K562 (cell line): ENCODE results near the gene RBPMS2. TPM values are rescaled to one million over a fixed set of nuclear protein-coding genes. Genes with fewer than 3 reads are reported as not detected.

Experiments used
- CBX2 ChIP-seq: fragments of 200-600 bp; sonication (generic); IDR thresholded peaks from one replicate; pipeline ENCODE4 v1.6.1; 2012; ENCODE audit warnings: mild to moderate bottlenecking, low read length, inconsistent platforms; ENCODE audit not compliant: insufficient read depth, poor library complexity, severe bottlenecking
- FOXK2 ChIP-seq, 2 experiments: fragments of 450-650 bp; IDR thresholded peaks in 1 of 2; conservative IDR thresholded peaks in 1 of 2; 2 replicates each; pipeline ENCODE4 v1.6.1; 2016; ENCODE audit warnings: low read depth in 2 of 2, mild to moderate bottlenecking in 1 of 2
- GATAD2A ChIP-seq: fragments of 450-650 bp; IDR thresholded peaks from 2 replicates; pipeline ENCODE4 v1.6.1; 2017
- HMGN3 ChIP-seq: IDR thresholded peaks from 2 replicates; pipeline ENCODE4 v1.6.1; 2011; ENCODE audit warnings: borderline replicate concordance, low read depth, mild to moderate bottlenecking, mixed read lengths, low read length; ENCODE audit not compliant: insufficient read length; ENCODE audit errors: extremely low read depth
- MBD2 ChIP-seq: sonication (generic); IDR thresholded peaks from 2 replicates; pipeline ENCODE4 v1.6.1; 2016; ENCODE audit warnings: low read depth, borderline replicate concordance
- MEIS2 ChIP-seq: fragments of 450-650 bp; IDR thresholded peaks from 2 replicates; pipeline ENCODE4 v1.6.1; 2014; ENCODE audit warnings: mild to moderate bottlenecking; ENCODE audit not compliant: partially characterized antibody
- NR4A1 ChIP-seq, 2 experiments: fragments of 250-450 bp in 1 of 2; fragments of 450-650 bp in 1 of 2; sonication (Bioruptor Pico) in 1 of 2; IDR thresholded peaks; 2 replicates each; pipeline versions ENCODE4 v1.4.0 to v1.6.1; 2016 to 2020; ENCODE audit warnings: mild to moderate bottlenecking in 2 of 2, missing compliant biosample characterization in 1 of 2, missing genetic modification characterization in 1 of 2, moderate library complexity in 1 of 2
- PBX2 ChIP-seq, 2 experiments: IDR thresholded peaks in 1 of 2; conservative IDR thresholded peaks in 1 of 2; 2 replicates each; pipeline ENCODE4 v1.6.1; 2016; ENCODE audit warnings: low read depth in 2 of 2, mild to moderate bottlenecking in 1 of 2, missing compliant biosample characterization in 1 of 2, missing genetic modification characterization in 1 of 2, moderate library complexity in 1 of 2
- SMAD2 ChIP-seq: fragments of 150-350 bp; IDR thresholded peaks from 2 replicates; pipeline ENCODE4 v1.6.1; 2014; ENCODE audit warnings: low read depth, mild to moderate bottlenecking, low read length
- SNAPC5 ChIP-seq: fragments of 250-450 bp; sonication (Bioruptor Pico); IDR thresholded peaks from 2 replicates; pipeline ENCODE4 v1.8.0; 2021; ENCODE audit warnings: moderate library complexity, mild to moderate bottlenecking, inconsistent platforms
- TAF1 ChIP-seq: IDR thresholded peaks from 2 replicates; pipeline ENCODE4 v1.6.1; 2011; ENCODE audit warnings: mild to moderate bottlenecking, low read length, moderate library complexity; ENCODE audit not compliant: insufficient read depth, control insufficient read depth, severe bottlenecking; ENCODE audit errors: extremely low read depth
- polyA plus RNA-seq, 8 experiments: library from polyadenylated mRNA; depleted of rRNA in 4 of 8; stranded (reverse) in 5 of 8; unstranded in 3 of 8; fragments of >200 nt; fragmentation: Nextera tagmentation in 2 of 8; fragmentation: Illumina TruSeq in 1 of 8; extraction: Ambion mirVana in 2 of 8; extraction: Trizol in 1 of 8; gene quantifications; 2 replicates each; pipeline versions ENCODE4 v1.2.1 to v1.2.3, GENCODE V29; 2011 to 2014; ENCODE audit warnings: inconsistent platforms in 1 of 8, missing spikeins in 1 of 8
- total RNA-seq, 7 experiments: library from RNA; depleted of rRNA in 6 of 7; stranded (reverse); fragments of >200 nt in 6 of 7; fragmentation: Illumina TruSeq in 2 of 7; extraction: Trizol in 2 of 7; gene quantifications; 2 replicates each; pipeline versions ENCODE4 v1.2.1 to v1.2.3, GENCODE V29; 2011 to 2021; ENCODE audit warnings: low replicate concordance in 1 of 7
- TF ChIP-seq, protein P1 (sequence below): fragments of 250-450 bp; sonication (Bioruptor Pico); IDR thresholded peaks from 2 replicates; pipeline ENCODE4 v1.5.0; 2021; ENCODE audit warnings: mild to moderate bottlenecking, moderate library complexity
- TF ChIP-seq, protein P2 (sequence below): fragments of 250-450 bp; sonication (Bioruptor Pico); IDR thresholded peaks from 2 replicates; pipeline ENCODE4 v1.8.0; 2021; ENCODE audit warnings: mild to moderate bottlenecking, moderate library complexity

RBPMS2 gene
- total and polyA plus RNA-seq, 9 of the 15 experiments (the other 6 are each of a cell fraction or from before 2014, with no cell fraction given): 0.11 to 2.6 (median 0.37) TPM; not detected in 1

- TF ChIP-seq, protein P1, sequence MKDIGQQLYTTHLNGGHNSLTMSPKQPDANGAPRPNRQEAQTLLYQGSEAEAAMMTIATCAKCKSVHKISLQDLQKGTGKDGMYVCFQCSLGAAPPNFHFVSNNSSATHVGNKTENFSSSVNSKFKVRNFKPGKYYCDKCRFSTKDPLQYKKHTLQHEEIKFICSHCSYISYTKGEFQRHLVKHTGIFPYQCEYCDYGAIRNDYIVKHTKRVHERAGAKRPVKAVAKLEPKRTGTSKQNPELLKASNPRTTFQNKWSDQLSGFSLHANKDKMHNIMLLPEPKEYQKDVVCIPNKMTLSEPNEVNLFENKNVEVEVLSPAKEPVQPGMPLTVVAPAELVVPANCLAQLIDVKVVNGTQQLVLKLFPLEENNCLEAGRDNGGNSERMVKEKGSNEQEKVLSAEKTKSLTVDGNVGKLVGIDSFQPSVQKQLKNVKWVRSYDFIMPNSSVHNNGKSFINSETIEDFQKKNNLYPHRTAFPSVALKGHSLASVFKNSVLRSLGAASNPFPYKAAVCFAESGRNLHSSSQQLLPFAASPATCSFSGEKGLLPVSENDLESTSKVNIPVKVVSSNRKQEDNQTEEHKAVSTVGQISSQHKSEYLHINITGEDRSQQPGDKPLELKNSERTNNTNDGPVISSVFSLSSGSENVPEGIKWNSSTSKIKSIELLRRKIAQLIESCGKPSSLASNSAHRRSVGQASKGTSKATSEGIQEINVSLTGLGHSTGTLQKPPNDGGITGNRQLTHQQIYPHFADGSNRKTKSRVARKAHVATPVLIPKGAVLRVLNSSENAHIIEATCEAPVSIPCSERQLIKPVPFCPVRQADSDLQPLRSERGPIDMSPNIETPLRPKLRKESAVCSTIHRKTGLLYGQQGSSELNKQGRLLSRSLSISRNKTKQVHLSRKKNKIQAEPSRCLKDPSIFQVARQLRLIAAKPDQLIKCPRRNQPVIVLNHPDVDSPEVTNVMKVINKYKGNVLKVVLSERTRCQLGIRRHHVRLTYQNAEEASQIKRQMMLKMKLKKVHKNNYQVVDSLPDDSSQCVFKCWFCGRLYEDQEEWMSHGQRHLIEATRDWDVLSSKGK (CRISPR knock-in tag): no peak
- peak; percentile 65 for TF ChIP-seq MEIS2
- no peak for TF ChIP-seq CBX2
- no peak for TF ChIP-seq NR4A1 (CRISPR knock-in tag; IDR thresholded peaks at IDR 0.05)
- no peak for TF ChIP-seq NR4A1 (tag; IDR thresholded peaks at IDR 0.05)
- TF ChIP-seq TAF1: no peak
- TF ChIP-seq GATAD2A: no peak
- no peak for TF ChIP-seq SMAD2
- no peak for TF ChIP-seq SNAPC5 (CRISPR knock-in tag)
- TF ChIP-seq PBX2 (CRISPR knock-in tag; IDR thresholded peaks at IDR 0.05; ENCODE audit: low read depth): no peak
- TF ChIP-seq PBX2 (tag; conservative IDR thresholded peaks at IDR 0.05; ENCODE audit: low read depth): peak; percentile 72
- TF ChIP-seq, protein P2, sequence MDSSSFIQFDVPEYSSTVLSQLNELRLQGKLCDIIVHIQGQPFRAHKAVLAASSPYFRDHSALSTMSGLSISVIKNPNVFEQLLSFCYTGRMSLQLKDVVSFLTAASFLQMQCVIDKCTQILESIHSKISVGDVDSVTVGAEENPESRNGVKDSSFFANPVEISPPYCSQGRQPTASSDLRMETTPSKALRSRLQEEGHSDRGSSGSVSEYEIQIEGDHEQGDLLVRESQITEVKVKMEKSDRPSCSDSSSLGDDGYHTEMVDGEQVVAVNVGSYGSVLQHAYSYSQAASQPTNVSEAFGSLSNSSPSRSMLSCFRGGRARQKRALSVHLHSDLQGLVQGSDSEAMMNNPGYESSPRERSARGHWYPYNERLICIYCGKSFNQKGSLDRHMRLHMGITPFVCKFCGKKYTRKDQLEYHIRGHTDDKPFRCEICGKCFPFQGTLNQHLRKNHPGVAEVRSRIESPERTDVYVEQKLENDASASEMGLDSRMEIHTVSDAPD (CRISPR knock-in tag): no peak
- TF ChIP-seq HMGN3: no peak
- TF ChIP-seq FOXK2 (conservative IDR thresholded peaks at IDR 0.05 in 1 of 2, IDR thresholded peaks at IDR 0.05 in 1 of 2; ENCODE audit: low read depth in 2 of 2): no peak
- no peak for TF ChIP-seq MBD2
Measured at GRCh38 chr15:64703632-64703959, 71.8 kb downstream of the RBPMS2 start (continued).
